Measurements from ENCODE around the gene FOXJ1.

Gene FOXJ1

DNA sequence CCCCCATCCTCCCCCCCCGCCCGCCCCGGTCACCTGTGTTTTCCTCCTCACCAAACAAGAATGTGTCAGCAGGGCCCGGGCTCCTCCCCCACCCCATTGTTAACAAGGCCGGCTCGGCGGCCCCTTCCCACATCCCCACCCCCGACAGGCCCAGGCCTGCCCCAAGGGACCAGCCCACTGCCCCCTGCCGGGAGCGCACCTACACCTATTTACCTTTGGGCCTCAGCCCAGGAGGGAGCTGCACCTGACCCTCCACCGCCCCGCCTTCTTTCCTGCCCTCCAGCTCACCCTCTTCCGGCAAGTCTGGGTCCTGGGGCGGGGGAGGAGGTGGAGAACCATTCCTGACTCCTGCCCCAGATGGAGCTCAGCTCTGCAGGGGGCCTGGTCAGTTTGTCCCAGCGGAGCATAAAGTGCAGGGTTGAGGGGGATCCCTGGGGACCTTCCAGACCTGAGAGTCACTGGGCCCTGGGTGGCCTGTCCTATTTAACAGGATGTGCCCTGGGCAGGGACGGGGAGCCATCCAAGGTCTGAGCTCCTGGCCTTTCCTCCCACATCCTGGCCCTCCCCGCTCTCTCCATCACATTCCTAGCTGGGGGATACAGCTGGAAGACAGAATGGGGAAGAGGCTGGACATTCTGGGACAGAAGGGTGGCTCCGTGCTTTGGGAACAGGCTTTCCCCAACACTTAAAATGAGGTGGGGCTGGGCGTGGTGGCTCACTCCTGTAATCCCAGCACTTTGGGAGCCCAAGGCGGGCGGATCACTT is 8.3 kb downstream of the FOXJ1 start:
- Histone ChIP-seq H3K36me3 (replicated peaks; ENCODE audit: low read depth, low read length) (no peaks in the 10 kb centered on the region), H3K9me3 (ENCODE audit: insufficient read depth, low read length) (no peaks in the 10 kb centered on the region), H3K27me3 (ENCODE audit: low read depth, low read length) (no peaks in the 10 kb centered on the region), H2AFZ (ENCODE audit: low read depth, low read length) (no peak overlapping the region), H3K79me2 (ENCODE audit: low read length) (no peaks in the 10 kb centered on the region), H3K9ac (ENCODE audit: low read length) (no peak overlapping the region), H3K4me2 (ENCODE audit: low read length) (no peak overlapping the region), H3K4me1 (ENCODE audit: low read length) (peaks cover 14% of the 10 kb centered on the region), H4K20me1 (ENCODE audit: insufficient read depth, low read length) (no peaks in the 10 kb centered on the region), H3K27ac (ENCODE audit: low read length) (no peak overlapping the region), H3K4me3 (ENCODE audit: low read length) (no peak overlapping the region)
- no peak for TF ChIP-seq CTCF (IDR thresholded peaks at IDR 0.05; ENCODE audit: low read depth, low read length)
- TF ChIP-seq EZH2phosphoT487 (IDR thresholded peaks at IDR 0.05; ENCODE audit: low read depth) = no peak

DNA sequence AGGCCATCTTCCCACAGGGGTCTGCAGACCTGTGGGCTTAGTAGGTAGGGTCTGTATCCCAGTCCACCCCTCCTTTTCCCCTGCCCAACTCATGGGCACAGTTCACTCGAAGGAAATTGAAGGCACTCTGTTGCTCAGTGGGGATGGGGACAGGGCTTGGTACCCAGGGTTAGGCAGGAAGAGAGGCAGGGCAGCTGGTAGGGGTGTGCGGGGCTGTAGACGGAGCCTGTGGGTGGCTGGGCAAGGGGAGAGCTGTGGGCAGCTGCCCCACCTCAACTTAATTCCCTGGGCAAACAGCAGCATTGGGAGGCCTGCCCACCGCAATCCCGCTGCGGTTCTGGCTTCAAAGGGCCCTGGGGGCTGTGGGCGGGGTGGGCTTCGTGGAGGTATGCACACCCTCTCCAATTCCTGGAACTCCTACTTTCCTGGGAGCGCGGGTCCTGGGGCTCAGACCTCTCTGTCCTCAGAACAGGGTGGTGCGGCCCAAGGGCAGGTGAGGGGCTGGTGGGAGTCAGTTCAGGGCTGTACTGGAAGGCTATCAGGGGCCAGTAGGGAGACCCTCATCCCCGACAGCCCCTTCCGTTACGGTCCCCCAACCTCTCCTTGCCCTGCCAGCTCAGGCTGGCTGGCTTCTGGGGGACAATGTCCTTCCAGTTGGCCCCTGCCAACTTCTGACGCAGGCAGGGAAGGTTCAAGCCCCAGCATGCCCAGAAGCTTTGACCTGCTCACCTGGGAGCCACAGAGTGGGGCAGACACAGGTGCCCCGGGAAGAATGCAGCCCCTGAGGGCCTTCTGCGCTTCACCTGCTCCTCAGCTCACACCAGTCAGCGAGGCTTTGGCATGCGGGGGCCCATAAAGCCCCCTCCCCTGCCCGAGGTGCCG is 9.1 kb downstream of the FOXJ1 start:
- no peaks in the 10 kb centered on the region for H3K9me3 ChIP-seq (ENCODE audit: insufficient read depth, low read length)
- H3K27me3 ChIP-seq (ENCODE audit: low read depth, low read length) = no peaks in the 10 kb centered on the region
- H2AFZ ChIP-seq (ENCODE audit: low read depth, low read length) = no peak overlapping the region
- no peak overlapping the region for H3K27ac ChIP-seq (ENCODE audit: low read length)
- no peak for TF ChIP-seq EZH2phosphoT487 (IDR thresholded peaks at IDR 0.05; ENCODE audit: low read depth)
- TF ChIP-seq CTCF (IDR thresholded peaks at IDR 0.05; ENCODE audit: low read depth, low read length) = no peak
- H3K4me3 ChIP-seq (ENCODE audit: low read length) = no peak overlapping the region
- H3K4me2 ChIP-seq (ENCODE audit: low read length) = no peak overlapping the region
- no peak overlapping the region for H3K9ac ChIP-seq (ENCODE audit: low read length)
- peaks cover 14% of the 10 kb centered on the region for H3K4me1 ChIP-seq (ENCODE audit: low read length)
- H4K20me1 ChIP-seq (ENCODE audit: insufficient read depth, low read length) = no peaks in the 10 kb centered on the region
- no peaks in the 10 kb centered on the region for H3K79me2 ChIP-seq (ENCODE audit: low read length)
- no peaks in the 10 kb centered on the region for H3K36me3 ChIP-seq (replicated peaks; ENCODE audit: low read depth, low read length)

- Histone ChIP-seq H3K9me3 (ENCODE audit: insufficient read depth, low read length) (no peaks in the 10 kb centered on the region), H3K36me3 (replicated peaks; ENCODE audit: low read depth, low read length) (no peaks in the 10 kb centered on the region), H2AFZ (ENCODE audit: low read depth, low read length) (no peak overlapping the region), H3K4me2 (ENCODE audit: low read length) (no peak overlapping the region), H3K79me2 (ENCODE audit: low read length) (no peaks in the 10 kb centered on the region), H3K4me3 (ENCODE audit: low read length) (no peak overlapping the region), H3K27me3 (ENCODE audit: low read depth, low read length) (no peaks in the 10 kb centered on the region), H3K9ac (ENCODE audit: low read length) (no peak overlapping the region), H4K20me1 (ENCODE audit: insufficient read depth, low read length) (no peaks in the 10 kb centered on the region), H3K27ac (ENCODE audit: low read length) (no peak overlapping the region), H3K4me1 (ENCODE audit: low read length) (peaks cover 14% of the 10 kb centered on the region)
- TF ChIP-seq CTCF (IDR thresholded peaks at IDR 0.05; ENCODE audit: low read depth, low read length) (no peak), EZH2phosphoT487 (IDR thresholded peaks at IDR 0.05; ENCODE audit: low read depth) (no peak)
Measured at GRCh38 chr17:76131051-76131691, 9.9 kb downstream of the FOXJ1 start.

DNA sequence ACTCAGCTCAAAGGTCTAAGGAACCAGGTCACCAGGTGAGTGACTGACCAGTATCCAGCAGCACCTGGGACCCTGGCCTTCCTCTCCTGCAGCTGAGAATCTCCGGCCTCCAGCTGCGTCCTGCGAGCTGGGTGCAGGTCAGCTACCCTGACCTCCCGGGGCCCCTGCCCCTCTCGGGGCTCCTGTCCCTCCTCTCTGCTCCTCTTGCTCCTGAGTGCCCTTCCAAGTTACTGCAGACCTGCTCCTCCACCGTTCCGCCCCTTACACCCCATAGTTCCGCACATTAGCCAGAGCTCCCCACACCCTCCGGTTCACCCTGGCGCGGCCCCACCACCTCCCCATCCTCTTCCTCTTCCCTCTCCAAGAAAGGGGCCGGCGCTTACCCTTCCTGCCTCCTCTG is 10.6 kb downstream of the FOXJ1 start:
- H3K4me1 ChIP-seq (ENCODE audit: low read length) = peaks cover 11% of the 10 kb centered on the region
- no peaks in the 10 kb centered on the region for H3K9me3 ChIP-seq (ENCODE audit: insufficient read depth, low read length)
- no peak overlapping the region for H3K4me3 ChIP-seq (ENCODE audit: low read length)
- H3K79me2 ChIP-seq (ENCODE audit: low read length) = no peaks in the 10 kb centered on the region
- H3K4me2 ChIP-seq (ENCODE audit: low read length) = no peak overlapping the region
- H2AFZ ChIP-seq (ENCODE audit: low read depth, low read length) = no peak overlapping the region
- H3K27ac ChIP-seq (ENCODE audit: low read length) = no peak overlapping the region
- H4K20me1 ChIP-seq (ENCODE audit: insufficient read depth, low read length) = no peaks in the 10 kb centered on the region
- TF ChIP-seq CTCF (IDR thresholded peaks at IDR 0.05; ENCODE audit: low read depth, low read length) = no peak
- no peak for TF ChIP-seq EZH2phosphoT487 (IDR thresholded peaks at IDR 0.05; ENCODE audit: low read depth)
- H3K9ac ChIP-seq (ENCODE audit: low read length) = no peak overlapping the region
- H3K36me3 ChIP-seq (replicated peaks; ENCODE audit: low read depth, low read length) = no peaks in the 10 kb centered on the region
- H3K27me3 ChIP-seq (ENCODE audit: low read depth, low read length) = no peaks in the 10 kb centered on the region
